GM12875 (cell line): ENCODE data around the gene ERAS.

ENCODE experiments used
- H3K4me3 ChIP-seq: one replicate; pipeline ENCODE4 v1.5.1; 2011; ENCODE audit warnings: low read depth, low read length, control low read depth
- CTCF ChIP-seq: IDR thresholded peaks from 2 replicates; pipeline ENCODE4 v1.5.1; 2011; ENCODE audit warnings: low read depth, mild to moderate bottlenecking, control low read depth, inconsistent platforms, low read length, moderate library complexity, borderline replicate concordance; ENCODE audit not compliant: insufficient read depth

Gene ERAS

GRCh38 chrX:48800574-48801279 lies 25.6 kb upstream of the ERAS start:
- no peak for TF ChIP-seq CTCF
- peak overlapping the region; percentile 54 for H3K4me3 ChIP-seq

- peak within 1 kb of the TSS; percentile 68 for H3K4me3 ChIP-seq
- no peak for TF ChIP-seq CTCF
Measured at GRCh38 chrX:48801280-48802088, 24.8 kb upstream of the ERAS start, which contains the start of gene HDAC6. Gene HDAC6 (plus strand): TSS chrX:48802067. CDS start chrX:48802693, 626 bp downstream.

GRCh38 chrX:48802089-48802904 lies 24.0 kb upstream of the ERAS start:
- peak overlapping the region; percentile 68 for H3K4me3 ChIP-seq
- TF ChIP-seq CTCF: no peak

GRCh38 chrX:48802905-48803200 lies 23.5 kb upstream of the ERAS start:
- H3K4me3 ChIP-seq: peak overlapping the region; percentile 68
- TF ChIP-seq CTCF: no peak

- H3K4me3 ChIP-seq: no peak overlapping the region
- no peak for TF ChIP-seq CTCF
Measured at GRCh38 chrX:48806081-48806480, 20.2 kb upstream of the ERAS start.

- no peak for TF ChIP-seq CTCF
- H3K4me3 ChIP-seq: no peak overlapping the region
Measured at GRCh38 chrX:48813644-48814043, 12.7 kb upstream of the ERAS start.
